HepG2 (cell line): ENCODE measurements around the gene TET2. TPM values are rescaled to one million over a fixed set of nuclear protein-coding genes. Genes with fewer than 3 reads are reported as not detected.

ENCODE experiments used
- BCL6 ChIP-seq: IDR thresholded peaks from 2 replicates; pipeline ENCODE4 v1.6.1; 2016; ENCODE audit warnings: missing genetic modification reagents, missing compliant biosample characterization
- FOXP1 ChIP-seq, 2 experiments: fragments of 450-650 bp in 1 of 2; IDR thresholded peaks; 2 replicates each; pipeline ENCODE4 v1.6.1; 2017 to 2018; ENCODE audit warnings: antibody characterized with exemption in 1 of 2
- GTF2F1 ChIP-seq: fragments of 150-350 bp; IDR thresholded peaks from 2 replicates; pipeline ENCODE4 v1.6.1; 2014; ENCODE audit warnings: low read length
- KAT8 ChIP-seq: IDR thresholded peaks from 2 replicates; pipeline ENCODE4 v1.6.1; 2016; ENCODE audit warnings: missing genetic modification reagents, missing compliant biosample characterization
- MLLT10 ChIP-seq: sonication (generic); formaldehyde crosslinking; IDR thresholded peaks from 2 replicates; pipeline ENCODE4 v1.4.0; 2020; ENCODE audit warnings: missing genetic modification reagents
- NR2F2 ChIP-seq: IDR thresholded peaks from 2 replicates; pipeline ENCODE4 v1.6.1; 2012; ENCODE audit warnings: low read depth, inconsistent platforms, borderline replicate concordance
- PRMT3 ChIP-seq: sonication (generic); formaldehyde crosslinking; IDR thresholded peaks from 2 replicates; pipeline ENCODE4 v1.8.1; 2022; ENCODE audit warnings: low read depth, mild to moderate bottlenecking, moderate library complexity, missing genetic modification reagents, borderline replicate concordance
- RAD51 ChIP-seq: fragments of 450-650 bp; IDR thresholded peaks from 2 replicates; pipeline ENCODE4 v1.6.1; 2016; ENCODE audit warnings: borderline replicate concordance
- RXRB ChIP-seq: IDR thresholded peaks from 2 replicates; pipeline ENCODE4 v1.6.1; 2016; ENCODE audit warnings: borderline replicate concordance, missing genetic modification reagents, missing compliant biosample characterization
- SALL2 ChIP-seq: sonication (generic); formaldehyde crosslinking; IDR thresholded peaks from 2 replicates; pipeline ENCODE4 v1.8.1; 2023; ENCODE audit warnings: mild to moderate bottlenecking, missing genetic modification reagents, inconsistent platforms
- SMC3 ChIP-seq: IDR thresholded peaks from 2 replicates; pipeline ENCODE4 v1.6.1; 2011; ENCODE audit warnings: low read length, improper control_type of control experiment
- TARDBP ChIP-seq: sonication (generic); formaldehyde crosslinking; IDR thresholded peaks from 2 replicates; pipeline ENCODE4 v1.8.0; 2022; ENCODE audit warnings: mild to moderate bottlenecking, missing genetic modification reagents
- ZNF772 ChIP-seq: sonication (generic); formaldehyde crosslinking; IDR thresholded peaks from 2 replicates; pipeline ENCODE4 v1.5.0; 2020; ENCODE audit warnings: mild to moderate bottlenecking, missing genetic modification reagents
- ZNF781 ChIP-seq: sonication (generic); formaldehyde crosslinking; IDR thresholded peaks from 2 replicates; pipeline ENCODE4 v1.5.1; 2020; ENCODE audit warnings: borderline replicate concordance, mild to moderate bottlenecking, missing genetic modification reagents; ENCODE audit errors: not compliant biosample characterization
- ZSCAN25 ChIP-seq: sonication (generic); formaldehyde crosslinking; IDR thresholded peaks from 2 replicates; pipeline ENCODE4 v1.8.0; 2022; ENCODE audit warnings: mild to moderate bottlenecking, missing genetic modification reagents
- polyA plus RNA-seq, 8 experiments: library from polyadenylated mRNA; depleted of rRNA in 3 of 8; stranded (reverse) in 7 of 8; unstranded in 1 of 8; fragments of >200 nt; fragmentation: Illumina TruSeq in 4 of 8; extraction: Trizol in 4 of 8; gene quantifications; 2 replicates each; pipeline versions ENCODE4 v1.2.1 to v1.2.3, GENCODE V29; 2011 to 2016; ENCODE audit warnings: low read depth in 4 of 8, missing spikeins in 1 of 8, mixed read lengths in 1 of 8; ENCODE audit not compliant: insufficient read depth in 1 of 8
- total RNA-seq, 5 experiments: library from RNA; depleted of rRNA; stranded (reverse); fragments of >200 nt; fragmentation: Illumina TruSeq; extraction: Trizol; gene quantifications; 2 replicates each; pipeline ENCODE4 v1.2.3, GENCODE V29; 2016; ENCODE audit warnings: low read depth in 1 of 5
- TF ChIP-seq, protein P1 (sequence below): sonication (generic); formaldehyde crosslinking; IDR thresholded peaks from 2 replicates; pipeline ENCODE4 v1.8.0; 2022; ENCODE audit warnings: missing genetic modification reagents, low read depth, mild to moderate bottlenecking, borderline replicate concordance
- TF ChIP-seq, protein P2 (sequence below): sonication (generic); formaldehyde crosslinking; conservative IDR thresholded peaks from 2 replicates; pipeline ENCODE4 v1.4.0; 2020; ENCODE audit warnings: missing genetic modification reagents
- TF ChIP-seq, protein P3 (sequence below): sonication (generic); formaldehyde crosslinking; IDR thresholded peaks from 2 replicates; pipeline ENCODE4 v1.5.1; 2020; ENCODE audit warnings: missing genetic modification reagents, mild to moderate bottlenecking, borderline replicate concordance
- TF ChIP-seq, protein P4 (sequence below): sonication (generic); formaldehyde crosslinking; IDR thresholded peaks from 2 replicates; pipeline ENCODE4 v1.8.0; 2022; ENCODE audit warnings: mild to moderate bottlenecking, missing genetic modification reagents, borderline replicate concordance
- TF ChIP-seq, protein P5 (sequence below): sonication (generic); formaldehyde crosslinking; IDR thresholded peaks from 2 replicates; pipeline ENCODE4 v1.4.0; 2020; ENCODE audit warnings: low read depth, missing genetic modification reagents
- TF ChIP-seq, protein P6 (sequence below): sonication (generic); formaldehyde crosslinking; IDR thresholded peaks from 2 replicates; pipeline ENCODE4 v1.5.0; 2020; ENCODE audit warnings: mild to moderate bottlenecking, low read depth, missing genetic modification reagents, borderline replicate concordance

Gene TET2
- total and polyA plus RNA-seq, 2 of the 13 experiments (the other 11 are each of a cell fraction or from before 2014, with no cell fraction given) = 4.7 to 4.8 TPM

DNA sequence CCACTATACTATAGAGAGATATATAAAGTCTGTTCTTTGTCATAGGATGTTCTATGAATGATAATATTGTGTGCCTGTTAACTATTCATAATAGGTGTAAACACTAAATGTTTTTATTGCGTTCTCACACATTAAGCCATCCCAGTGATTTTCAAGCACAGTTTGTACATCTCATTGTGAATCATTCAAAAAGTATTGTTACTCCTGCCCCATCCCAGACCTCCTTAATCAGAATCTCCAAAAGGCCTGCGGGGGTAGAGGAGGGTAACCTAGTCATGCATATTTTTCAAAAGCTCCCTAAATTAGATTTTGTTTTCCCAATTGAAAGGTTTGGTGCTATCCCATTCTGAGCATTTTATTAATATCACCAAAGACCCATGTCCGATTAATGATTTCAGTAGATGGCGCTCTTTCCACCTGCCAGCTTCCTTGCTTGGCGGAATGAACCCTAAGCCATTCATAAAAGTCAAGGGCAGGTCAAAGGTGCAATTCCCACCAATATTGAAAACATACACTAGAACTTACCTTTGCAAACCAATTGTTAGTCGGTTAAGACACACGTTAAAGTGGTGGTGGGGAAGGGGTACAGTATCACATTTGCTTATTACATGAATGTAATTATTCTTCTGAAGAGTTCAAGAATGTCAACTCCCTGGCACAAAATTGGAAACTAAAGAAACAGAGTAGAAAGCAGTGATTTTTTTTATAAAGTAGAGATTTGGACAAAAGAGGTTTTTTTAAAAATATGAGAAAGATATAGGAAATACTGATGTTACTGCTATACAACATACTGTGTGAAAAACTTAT is 5.8 kb upstream of the TET2 start (continued):
- no peak for TF ChIP-seq RAD51
- no peak for TF ChIP-seq ZNF781 (CRISPR knock-in tag)
- peak; percentile 73; the same call in 1 of the 2 replicates for TF ChIP-seq RXRB (CRISPR knock-in tag)
- no peak for TF ChIP-seq MLLT10
- TF ChIP-seq, protein P1, sequence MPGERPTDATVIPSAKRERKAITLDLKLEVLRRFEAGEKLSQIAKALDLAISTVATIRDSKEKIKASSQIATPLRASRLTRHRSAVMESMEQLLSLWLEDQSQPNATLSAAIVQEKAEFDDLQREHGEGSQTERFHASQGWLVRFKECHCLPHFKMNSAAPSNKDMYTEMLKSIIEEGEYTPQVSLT (CRISPR knock-in tag) = no peak
- TF ChIP-seq, protein P2, sequence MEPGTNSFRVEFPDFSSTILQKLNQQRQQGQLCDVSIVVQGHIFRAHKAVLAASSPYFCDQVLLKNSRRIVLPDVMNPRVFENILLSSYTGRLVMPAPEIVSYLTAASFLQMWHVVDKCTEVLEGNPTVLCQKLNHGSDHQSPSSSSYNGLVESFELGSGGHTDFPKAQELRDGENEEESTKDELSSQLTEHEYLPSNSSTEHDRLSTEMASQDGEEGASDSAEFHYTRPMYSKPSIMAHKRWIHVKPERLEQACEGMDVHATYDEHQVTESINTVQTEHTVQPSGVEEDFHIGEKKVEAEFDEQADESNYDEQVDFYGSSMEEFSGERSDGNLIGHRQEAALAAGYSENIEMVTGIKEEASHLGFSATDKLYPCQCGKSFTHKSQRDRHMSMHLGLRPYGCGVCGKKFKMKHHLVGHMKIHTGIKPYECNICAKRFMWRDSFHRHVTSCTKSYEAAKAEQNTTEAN (CRISPR knock-in tag) = no peak
- TF ChIP-seq, protein P3, sequence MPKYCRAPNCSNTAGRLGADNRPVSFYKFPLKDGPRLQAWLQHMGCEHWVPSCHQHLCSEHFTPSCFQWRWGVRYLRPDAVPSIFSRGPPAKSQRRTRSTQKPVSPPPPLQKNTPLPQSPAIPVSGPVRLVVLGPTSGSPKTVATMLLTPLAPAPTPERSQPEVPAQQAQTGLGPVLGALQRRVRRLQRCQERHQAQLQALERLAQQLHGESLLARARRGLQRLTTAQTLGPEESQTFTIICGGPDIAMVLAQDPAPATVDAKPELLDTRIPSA (CRISPR knock-in tag) = no peak
- 0 out of 2 replicates have a peak, but pooled peaks have one; percentile 42 for TF ChIP-seq KAT8 (CRISPR knock-in tag)
- TF ChIP-seq GTF2F1 = no peak
- TF ChIP-seq NR2F2 = peak; percentile 71
- no peak for TF ChIP-seq TARDBP (CRISPR knock-in tag)
- TF ChIP-seq ZSCAN25 = no peak
- peak; percentile 90 for TF ChIP-seq SMC3
- TF ChIP-seq, protein P4, sequence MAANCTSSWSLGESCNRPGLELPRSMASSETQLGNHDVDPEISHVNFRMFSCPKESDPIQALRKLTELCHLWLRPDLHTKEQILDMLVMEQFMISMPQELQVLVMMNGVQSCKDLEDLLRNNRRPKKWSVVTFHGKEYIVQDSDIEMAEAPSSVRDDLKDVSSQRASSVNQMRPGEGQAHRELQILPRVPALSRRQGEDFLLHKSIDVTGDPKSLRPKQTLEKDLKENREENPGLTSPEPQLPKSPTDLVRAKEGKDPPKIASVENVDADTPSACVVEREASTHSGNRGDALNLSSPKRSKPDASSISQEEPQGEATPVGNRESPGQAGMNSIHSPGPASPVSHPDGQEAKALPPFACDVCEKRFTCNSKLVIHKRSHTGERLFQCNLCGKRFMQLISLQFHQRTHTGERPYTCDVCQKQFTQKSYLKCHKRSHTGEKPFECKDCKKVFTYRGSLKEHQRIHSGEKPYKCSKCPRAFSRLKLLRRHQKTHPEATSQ (CRISPR knock-in tag) = no peak
- TF ChIP-seq, protein P5, sequence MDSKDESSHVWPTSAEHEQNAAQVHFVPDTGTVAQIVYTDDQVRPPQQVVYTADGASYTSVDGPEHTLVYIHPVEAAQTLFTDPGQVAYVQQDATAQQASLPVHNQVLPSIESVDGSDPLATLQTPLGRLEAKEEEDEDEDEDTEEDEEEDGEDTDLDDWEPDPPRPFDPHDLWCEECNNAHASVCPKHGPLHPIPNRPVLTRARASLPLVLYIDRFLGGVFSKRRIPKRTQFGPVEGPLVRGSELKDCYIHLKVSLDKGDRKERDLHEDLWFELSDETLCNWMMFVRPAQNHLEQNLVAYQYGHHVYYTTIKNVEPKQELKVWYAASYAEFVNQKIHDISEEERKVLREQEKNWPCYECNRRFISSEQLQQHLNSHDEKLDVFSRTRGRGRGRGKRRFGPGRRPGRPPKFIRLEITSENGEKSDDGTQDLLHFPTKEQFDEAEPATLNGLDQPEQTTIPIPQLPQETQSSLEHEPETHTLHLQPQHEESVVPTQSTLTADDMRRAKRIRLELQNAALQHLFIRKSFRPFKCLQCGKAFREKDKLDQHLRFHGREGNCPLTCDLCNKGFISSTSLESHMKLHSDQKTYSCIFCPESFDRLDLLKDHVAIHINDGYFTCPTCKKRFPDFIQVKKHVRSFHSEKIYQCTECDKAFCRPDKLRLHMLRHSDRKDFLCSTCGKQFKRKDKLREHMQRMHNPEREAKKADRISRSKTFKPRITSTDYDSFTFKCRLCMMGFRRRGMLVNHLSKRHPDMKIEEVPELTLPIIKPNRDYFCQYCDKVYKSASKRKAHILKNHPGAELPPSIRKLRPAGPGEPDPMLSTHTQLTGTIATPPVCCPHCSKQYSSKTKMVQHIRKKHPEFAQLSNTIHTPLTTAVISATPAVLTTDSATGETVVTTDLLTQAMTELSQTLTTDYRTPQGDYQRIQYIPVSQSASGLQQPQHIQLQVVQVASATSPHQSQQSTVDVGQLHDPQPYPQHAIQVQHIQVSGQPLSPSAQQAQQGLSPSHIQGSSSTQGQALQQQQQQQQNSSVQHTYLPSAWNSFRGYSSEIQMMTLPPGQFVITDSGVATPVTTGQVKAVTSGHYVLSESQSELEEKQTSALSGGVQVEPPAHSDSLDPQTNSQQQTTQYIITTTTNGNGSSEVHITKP (CRISPR knock-in tag) = no peak
- no peak for TF ChIP-seq FOXP1 (IDR thresholded peaks at IDR 0.05)
- no peak for TF ChIP-seq FOXP1 (CRISPR knock-in tag; IDR thresholded peaks at IDR 0.05)
- TF ChIP-seq ZNF772 (CRISPR knock-in tag) = no peak
- TF ChIP-seq, protein P6, sequence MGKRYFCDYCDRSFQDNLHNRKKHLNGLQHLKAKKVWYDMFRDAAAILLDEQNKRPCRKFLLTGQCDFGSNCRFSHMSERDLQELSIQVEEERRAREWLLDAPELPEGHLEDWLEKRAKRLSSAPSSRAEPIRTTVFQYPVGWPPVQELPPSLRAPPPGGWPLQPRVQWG = no peak
- peak; percentile 18; the same call in 1 of the 2 replicates for TF ChIP-seq BCL6
- TF ChIP-seq PRMT3 (CRISPR knock-in tag) = no peak
- no peak for TF ChIP-seq SALL2
